HCT116 (cell line): ENCODE data around the gene COX7A1. TPM values are rescaled to one million over a fixed set of nuclear protein-coding genes. Genes with fewer than 3 reads are reported as not detected.
A peak's percentile ranks its signal among the peaks of the same experiment; 100 is the strongest.

Experiments
- EGR1 ChIP-seq: IDR thresholded peaks from 2 replicates; pipeline ENCODE4 v1.6.1; 2012; ENCODE audit warnings: low read depth
- EZH2 ChIP-seq: fragments of 200-600 bp; sonication (generic); IDR thresholded peaks from 2 replicates; pipeline ENCODE4 v1.6.1; 2017; ENCODE audit warnings: antibody characterized with exemption, mixed run types
- EZH2phosphoT487 ChIP-seq: fragments of 200-600 bp; IDR thresholded peaks from 2 replicates; pipeline ENCODE4 v1.6.1; 2018; ENCODE audit warnings: antibody characterized with exemption, borderline replicate concordance
- JUND ChIP-seq: IDR thresholded peaks from 2 replicates; pipeline ENCODE4 v1.6.1; 2012
- POLR2AphosphoS5 ChIP-seq: IDR thresholded peaks from 2 replicates; pipeline ENCODE4 v1.6.1; 2011; ENCODE audit warnings: mild to moderate bottlenecking, low read depth, low read length, moderate library complexity
- RAD21 ChIP-seq: IDR thresholded peaks from 2 replicates; pipeline ENCODE4 v1.6.1; 2012; ENCODE audit warnings: low read depth, mild to moderate bottlenecking
- REST ChIP-seq: IDR thresholded peaks from 2 replicates; pipeline ENCODE4 v1.6.1; 2012; ENCODE audit warnings: low read depth
- SP1 ChIP-seq: IDR thresholded peaks from 2 replicates; pipeline ENCODE4 v1.6.1; 2012; ENCODE audit warnings: low read depth
- SRF ChIP-seq: IDR thresholded peaks from 2 replicates; pipeline ENCODE4 v1.6.1; 2012; ENCODE audit warnings: low read depth
- YY1 ChIP-seq: IDR thresholded peaks from 2 replicates; pipeline ENCODE4 v1.6.1; 2011; ENCODE audit warnings: low read length, low read depth, moderate library complexity, mild to moderate bottlenecking; ENCODE audit not compliant: insufficient replicate concordance; ENCODE audit errors: extremely low read depth
- ZBTB33 ChIP-seq: IDR thresholded peaks from 2 replicates; pipeline ENCODE4 v1.6.1; 2011; ENCODE audit warnings: mild to moderate bottlenecking, low read length, moderate library complexity; ENCODE audit not compliant: insufficient replicate concordance; ENCODE audit errors: extremely low read depth
- ZFX ChIP-seq: fragments of 450-650 bp; IDR thresholded peaks from 2 replicates; pipeline ENCODE4 v1.6.1; 2017
- total RNA-seq: library from RNA; stranded (reverse); gene quantifications from one replicate; pipeline ENCODE4 v1.2.1, GENCODE V29; 2021; ENCODE audit not compliant: unreplicated experiment

The COX7A1 gene
- total RNA-seq, 1 experiment from 2014 or later = not detected

- TF ChIP-seq EZH2phosphoT487 (no peak), EGR1 (peak; percentile 81), POLR2AphosphoS5 (peak; percentile 93), ZBTB33 (peak; percentile 78), RAD21 (no peak), SRF (no peak), YY1 (peak; percentile 37), ZFX (peak; percentile 60; the same call in 1 of the 2 replicates), JUND (peak; percentile 74), SP1 (peak; percentile 98), REST (no peak), EZH2 (no peak)
Measured at GRCh38 chr19:36139473-36140303, 12.6 kb downstream of the COX7A1 start, which contains the start of gene CAPNS1 (continued).
